GM23338 (cell line): ENCODE data around the gene TMEM165. TPM values are rescaled to one million over a fixed set of nuclear protein-coding genes. Genes with fewer than 3 reads are reported as not detected.

Experiments used
- ATAC-seq: fragments of 200-7000 bp; cut with Tn5 transposase; 3 replicates; pipeline ENCODE4 v1.9.1; 2020
- DNase-seq: peaks from one replicate; pipeline ENCODE4 v3.0.0-alpha.2; 2015; ENCODE audit warnings: low spot score
- H2AFZ ChIP-seq: fragments of 200-600 bp; sonication (generic); 2 replicates; pipeline ENCODE4 v1.8.0; 2016; ENCODE audit warnings: antibody characterized with exemption, mild to moderate bottlenecking, moderate library complexity
- H3F3A ChIP-seq: fragments of 200-600 bp; sonication (generic); replicated peaks from 2 replicates; pipeline ENCODE4 v1.8.0; 2017; ENCODE audit warnings: antibody characterized with exemption, mixed run types, low read depth
- H3K27ac ChIP-seq: fragments of 200-600 bp; sonication (generic); 2 replicates; pipeline ENCODE4 v1.6.1; 2016; ENCODE audit warnings: low read depth
- H3K27me3 ChIP-seq: fragments of 200-600 bp; sonication (generic); 2 replicates; pipeline ENCODE4 v1.8.0; 2016; ENCODE audit warnings: mild to moderate bottlenecking, mixed run types, moderate library complexity; ENCODE audit not compliant: insufficient read depth
- H3K36me3 ChIP-seq: fragments of 200-600 bp; sonication (generic); 2 replicates; pipeline ENCODE4 v1.8.0; 2016; ENCODE audit warnings: mild to moderate bottlenecking; ENCODE audit not compliant: insufficient read depth
- H3K4me1 ChIP-seq: fragments of 200-600 bp; sonication (generic); 2 replicates; pipeline ENCODE4 v1.8.0; 2016; ENCODE audit warnings: mild to moderate bottlenecking, moderate library complexity; ENCODE audit not compliant: insufficient read depth
- H3K4me2 ChIP-seq: fragments of 200-600 bp; sonication (generic); 2 replicates; pipeline ENCODE4 v1.7.1; 2017; ENCODE audit warnings: mixed run types
- H3K4me3 ChIP-seq: fragments of 200-600 bp; sonication (generic); 2 replicates; pipeline ENCODE4 v1.6.1; 2016; ENCODE audit warnings: mixed run types
- H3K79me2 ChIP-seq: fragments of 200-600 bp; sonication (generic); replicated peaks from 2 replicates; pipeline ENCODE4 v1.8.0; 2017; ENCODE audit warnings: mild to moderate bottlenecking; ENCODE audit not compliant: insufficient read depth
- H3K9me2 ChIP-seq: fragments of 200-600 bp; sonication (generic); 2 replicates; pipeline ENCODE4 v1.8.0; 2017; ENCODE audit not compliant: insufficient read depth
- H4K20me1 ChIP-seq: fragments of 200-600 bp; sonication (generic); replicated peaks from 2 replicates; pipeline ENCODE4 v1.8.0; 2017; ENCODE audit warnings: mild to moderate bottlenecking; ENCODE audit not compliant: insufficient read depth
- H3K27ac Mint-ChIP-seq: 2 replicates; pipeline ENCODE4 v1.8.0; 2020; ENCODE audit warnings: inconsistent platforms, mild to moderate bottlenecking, moderate library complexity, mixed read lengths
- H3K27me3 Mint-ChIP-seq: 3 replicates; pipeline ENCODE4 v1.8.0; 2022; ENCODE audit warnings: low read depth, mild to moderate bottlenecking, moderate library complexity, mixed read lengths, inconsistent platforms; ENCODE audit not compliant: insufficient read depth, poor library complexity
- H3K36me3 Mint-ChIP-seq: 3 replicates; pipeline ENCODE4 v1.8.0; 2021; ENCODE audit warnings: low read depth, mild to moderate bottlenecking, inconsistent platforms, moderate library complexity, mixed read lengths
- H3K4me1 Mint-ChIP-seq: 3 replicates; pipeline ENCODE4 v1.8.0; 2020; ENCODE audit warnings: mild to moderate bottlenecking, inconsistent platforms, mixed read lengths
- H3K4me3 Mint-ChIP-seq: 3 replicates; pipeline ENCODE4 v1.8.0; 2021; ENCODE audit warnings: moderate library complexity, mild to moderate bottlenecking, inconsistent platforms, mixed read lengths
- H3K9me3 Mint-ChIP-seq: 3 replicates; pipeline ENCODE4 v1.8.0; 2020; ENCODE audit warnings: moderate library complexity, mild to moderate bottlenecking, inconsistent platforms, mixed read lengths
- CREB1 ChIP-seq: fragments of 250-450 bp; sonication (Bioruptor Pico); IDR thresholded peaks from 2 replicates; pipeline ENCODE4 v1.5.0; 2020; ENCODE audit warnings: low read depth, mild to moderate bottlenecking, moderate library complexity
- EZH2 ChIP-seq: fragments of 200-600 bp; sonication (generic); IDR thresholded peaks from one replicate; pipeline ENCODE4 v1.8.0; 2017; ENCODE audit warnings: antibody characterized with exemption, mild to moderate bottlenecking, low read depth; ENCODE audit not compliant: unreplicated experiment
- EZH2phosphoT487 ChIP-seq: fragments of 200-600 bp; sonication (generic); IDR thresholded peaks from one replicate; pipeline ENCODE4 v1.8.1; 2018; ENCODE audit warnings: antibody characterized with exemption; ENCODE audit not compliant: unreplicated experiment
- JUNB ChIP-seq: IDR thresholded peaks from one replicate; pipeline ENCODE4 v1.6.1; 2016; ENCODE audit warnings: antibody characterized with exemption; ENCODE audit not compliant: unreplicated experiment
- NANOG ChIP-seq: IDR thresholded peaks from 2 replicates; pipeline ENCODE4 v1.6.1; 2016; ENCODE audit warnings: antibody characterized with exemption, borderline replicate concordance
- POLR2AphosphoS5 ChIP-seq: IDR thresholded peaks from 2 replicates; pipeline ENCODE4 v1.6.1; 2016; ENCODE audit warnings: antibody characterized with exemption, low read depth
- STAT1 ChIP-seq: IDR thresholded peaks from one replicate; pipeline ENCODE4 v1.6.1; 2016; ENCODE audit warnings: antibody characterized with exemption; ENCODE audit not compliant: unreplicated experiment
- ZNF114 ChIP-seq: fragments of 250-450 bp; sonication (Bioruptor Pico); IDR thresholded peaks from 2 replicates; pipeline ENCODE4 v1.5.0; 2020; ENCODE audit warnings: mild to moderate bottlenecking, moderate library complexity
- ZNF331 ChIP-seq: fragments of 250-450 bp; sonication (Bioruptor Pico); IDR thresholded peaks from 2 replicates; pipeline ENCODE4 v1.5.0; 2020; ENCODE audit warnings: low read depth, mild to moderate bottlenecking, moderate library complexity
- polyA plus RNA-seq: library from polyadenylated mRNA; unstranded; fragments of >200 nt; fragmentation: Nextera tagmentation; extraction: Ambion mirVana; gene quantifications from 2 replicates; pipeline ENCODE4 v1.2.1, GENCODE V29; 2016
- total RNA-seq: library from RNA; depleted of rRNA; stranded (reverse); fragments of >200 nt; shearing (Covaris generic); gene quantifications from 2 replicates; pipeline ENCODE4 v1.2.3, GENCODE V29; 2014
- TF ChIP-seq, protein P1 (sequence below), 2 experiments: fragments of 200-600 bp in 1 of 2; sonication (generic) in 1 of 2; conservative IDR thresholded peaks; 2 replicates each; pipeline versions ENCODE4 v1.5.1 to v1.6.1; 2016 to 2017; ENCODE audit warnings: antibody characterized with exemption in 2 of 2, low read depth in 2 of 2, mild to moderate bottlenecking in 2 of 2, moderate library complexity in 1 of 2
- TF ChIP-seq, protein P2 (sequence below): fragments of 250-450 bp; sonication (Bioruptor Pico); IDR thresholded peaks from 2 replicates; pipeline ENCODE4 v1.5.0; 2020; ENCODE audit warnings: mild to moderate bottlenecking, moderate library complexity
- TF ChIP-seq, protein P3 (sequence below): IDR thresholded peaks from one replicate; pipeline ENCODE4 v1.6.1; 2018; ENCODE audit warnings: antibody characterized with exemption; ENCODE audit not compliant: unreplicated experiment
- TF ChIP-seq, protein P4 (sequence below): IDR thresholded peaks from 2 replicates; pipeline ENCODE4 v1.6.1; 2016; ENCODE audit warnings: antibody characterized with exemption

TMEM165 gene
- total and polyA plus RNA-seq, 2 experiments from 2014 or later = 125 to 171 TPM

DNA sequence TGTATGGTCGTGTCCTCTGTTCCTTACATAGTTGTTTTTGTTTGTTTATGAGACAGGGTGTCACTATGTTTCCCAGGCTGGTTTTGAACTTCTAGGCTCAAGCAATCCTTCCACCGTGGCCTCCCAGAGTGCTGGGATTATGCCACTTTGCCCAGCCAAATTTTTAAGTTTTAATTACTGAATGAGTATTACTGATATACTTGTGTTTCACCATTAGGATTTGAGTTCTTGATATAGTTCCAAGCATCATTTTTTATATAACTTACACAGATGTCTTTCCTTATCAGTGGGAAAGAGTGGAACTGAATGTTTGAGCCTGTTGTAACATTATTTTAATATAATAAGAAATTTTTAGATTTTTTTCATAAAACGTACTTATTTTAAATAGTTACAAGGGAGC is 20.4 kb downstream of the TMEM165 start:
- TF ChIP-seq POLR2AphosphoS5 (no peak), EZH2 (no peak), JUNB (no peak), CREB1 (CRISPR knock-in tag) (no peak), STAT1 (no peak), EZH2phosphoT487 (no peak), ZNF331 (CRISPR knock-in tag) (no peak), NANOG (no peak), ZNF114 (CRISPR knock-in tag) (no peak)
- TF ChIP-seq, protein P1, sequence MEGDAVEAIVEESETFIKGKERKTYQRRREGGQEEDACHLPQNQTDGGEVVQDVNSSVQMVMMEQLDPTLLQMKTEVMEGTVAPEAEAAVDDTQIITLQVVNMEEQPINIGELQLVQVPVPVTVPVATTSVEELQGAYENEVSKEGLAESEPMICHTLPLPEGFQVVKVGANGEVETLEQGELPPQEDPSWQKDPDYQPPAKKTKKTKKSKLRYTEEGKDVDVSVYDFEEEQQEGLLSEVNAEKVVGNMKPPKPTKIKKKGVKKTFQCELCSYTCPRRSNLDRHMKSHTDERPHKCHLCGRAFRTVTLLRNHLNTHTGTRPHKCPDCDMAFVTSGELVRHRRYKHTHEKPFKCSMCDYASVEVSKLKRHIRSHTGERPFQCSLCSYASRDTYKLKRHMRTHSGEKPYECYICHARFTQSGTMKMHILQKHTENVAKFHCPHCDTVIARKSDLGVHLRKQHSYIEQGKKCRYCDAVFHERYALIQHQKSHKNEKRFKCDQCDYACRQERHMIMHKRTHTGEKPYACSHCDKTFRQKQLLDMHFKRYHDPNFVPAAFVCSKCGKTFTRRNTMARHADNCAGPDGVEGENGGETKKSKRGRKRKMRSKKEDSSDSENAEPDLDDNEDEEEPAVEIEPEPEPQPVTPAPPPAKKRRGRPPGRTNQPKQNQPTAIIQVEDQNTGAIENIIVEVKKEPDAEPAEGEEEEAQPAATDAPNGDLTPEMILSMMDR (conservative IDR thresholded peaks at IDR 0.05; ENCODE audit: low read depth in 2 of 2) = no peak
- TF ChIP-seq, protein P2, sequence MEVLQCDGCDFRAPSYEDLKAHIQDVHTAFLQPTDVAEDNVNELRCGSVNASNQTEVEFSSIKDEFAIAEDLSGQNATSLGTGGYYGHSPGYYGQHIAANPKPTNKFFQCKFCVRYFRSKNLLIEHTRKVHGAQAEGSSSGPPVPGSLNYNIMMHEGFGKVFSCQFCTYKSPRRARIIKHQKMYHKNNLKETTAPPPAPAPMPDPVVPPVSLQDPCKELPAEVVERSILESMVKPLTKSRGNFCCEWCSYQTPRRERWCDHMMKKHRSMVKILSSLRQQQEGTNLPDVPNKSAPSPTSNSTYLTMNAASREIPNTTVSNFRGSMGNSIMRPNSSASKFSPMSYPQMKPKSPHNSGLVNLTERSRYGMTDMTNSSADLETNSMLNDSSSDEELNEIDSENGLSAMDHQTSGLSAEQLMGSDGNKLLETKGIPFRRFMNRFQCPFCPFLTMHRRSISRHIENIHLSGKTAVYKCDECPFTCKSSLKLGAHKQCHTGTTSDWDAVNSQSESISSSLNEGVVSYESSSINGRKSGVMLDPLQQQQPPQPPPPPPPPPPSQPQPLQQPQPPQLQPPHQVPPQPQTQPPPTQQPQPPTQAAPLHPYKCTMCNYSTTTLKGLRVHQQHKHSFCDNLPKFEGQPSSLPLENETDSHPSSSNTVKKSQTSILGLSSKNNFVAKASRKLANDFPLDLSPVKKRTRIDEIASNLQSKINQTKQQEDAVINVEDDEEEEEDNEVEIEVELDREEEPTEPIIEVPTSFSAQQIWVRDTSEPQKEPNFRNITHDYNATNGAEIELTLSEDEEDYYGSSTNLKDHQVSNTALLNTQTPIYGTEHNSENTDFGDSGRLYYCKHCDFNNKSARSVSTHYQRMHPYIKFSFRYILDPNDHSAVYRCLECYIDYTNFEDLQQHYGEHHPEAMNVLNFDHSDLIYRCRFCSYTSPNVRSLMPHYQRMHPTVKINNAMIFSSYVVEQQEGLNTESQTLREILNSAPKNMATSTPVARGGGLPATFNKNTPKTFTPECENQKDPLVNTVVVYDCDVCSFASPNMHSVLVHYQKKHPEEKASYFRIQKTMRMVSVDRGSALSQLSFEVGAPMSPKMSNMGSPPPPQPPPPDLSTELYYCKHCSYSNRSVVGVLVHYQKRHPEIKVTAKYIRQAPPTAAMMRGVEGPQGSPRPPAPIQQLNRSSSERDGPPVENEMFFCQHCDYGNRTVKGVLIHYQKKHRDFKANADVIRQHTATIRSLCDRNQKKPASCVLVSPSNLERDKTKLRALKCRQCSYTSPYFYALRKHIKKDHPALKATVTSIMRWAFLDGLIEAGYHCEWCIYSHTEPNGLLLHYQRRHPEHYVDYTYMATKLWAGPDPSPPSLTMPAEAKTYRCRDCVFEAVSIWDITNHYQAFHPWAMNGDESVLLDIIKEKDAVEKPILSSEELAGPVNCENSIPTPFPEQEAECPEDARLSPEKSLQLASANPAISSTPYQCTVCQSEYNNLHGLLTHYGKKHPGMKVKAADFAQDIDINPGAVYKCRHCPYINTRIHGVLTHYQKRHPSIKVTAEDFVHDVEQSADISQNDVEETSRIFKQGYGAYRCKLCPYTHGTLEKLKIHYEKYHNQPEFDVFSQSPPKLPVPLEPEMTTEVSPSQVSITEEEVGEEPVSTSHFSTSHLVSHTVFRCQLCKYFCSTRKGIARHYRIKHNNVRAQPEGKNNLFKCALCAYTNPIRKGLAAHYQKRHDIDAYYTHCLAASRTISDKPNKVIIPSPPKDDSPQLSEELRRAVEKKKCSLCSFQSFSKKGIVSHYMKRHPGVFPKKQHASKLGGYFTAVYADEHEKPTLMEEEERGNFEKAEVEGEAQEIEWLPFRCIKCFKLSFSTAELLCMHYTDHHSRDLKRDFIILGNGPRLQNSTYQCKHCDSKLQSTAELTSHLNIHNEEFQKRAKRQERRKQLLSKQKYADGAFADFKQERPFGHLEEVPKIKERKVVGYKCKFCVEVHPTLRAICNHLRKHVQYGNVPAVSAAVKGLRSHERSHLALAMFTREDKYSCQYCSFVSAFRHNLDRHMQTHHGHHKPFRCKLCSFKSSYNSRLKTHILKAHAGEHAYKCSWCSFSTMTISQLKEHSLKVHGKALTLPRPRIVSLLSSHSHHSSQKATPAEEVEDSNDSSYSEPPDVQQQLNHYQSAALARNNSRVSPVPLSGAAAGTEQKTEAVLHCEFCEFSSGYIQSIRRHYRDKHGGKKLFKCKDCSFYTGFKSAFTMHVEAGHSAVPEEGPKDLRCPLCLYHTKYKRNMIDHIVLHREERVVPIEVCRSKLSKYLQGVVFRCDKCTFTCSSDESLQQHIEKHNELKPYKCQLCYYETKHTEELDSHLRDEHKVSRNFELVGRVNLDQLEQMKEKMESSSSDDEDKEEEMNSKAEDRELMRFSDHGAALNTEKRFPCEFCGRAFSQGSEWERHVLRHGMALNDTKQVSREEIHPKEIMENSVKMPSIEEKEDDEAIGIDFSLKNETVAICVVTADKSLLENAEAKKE = no peak
- TF ChIP-seq, protein P3, sequence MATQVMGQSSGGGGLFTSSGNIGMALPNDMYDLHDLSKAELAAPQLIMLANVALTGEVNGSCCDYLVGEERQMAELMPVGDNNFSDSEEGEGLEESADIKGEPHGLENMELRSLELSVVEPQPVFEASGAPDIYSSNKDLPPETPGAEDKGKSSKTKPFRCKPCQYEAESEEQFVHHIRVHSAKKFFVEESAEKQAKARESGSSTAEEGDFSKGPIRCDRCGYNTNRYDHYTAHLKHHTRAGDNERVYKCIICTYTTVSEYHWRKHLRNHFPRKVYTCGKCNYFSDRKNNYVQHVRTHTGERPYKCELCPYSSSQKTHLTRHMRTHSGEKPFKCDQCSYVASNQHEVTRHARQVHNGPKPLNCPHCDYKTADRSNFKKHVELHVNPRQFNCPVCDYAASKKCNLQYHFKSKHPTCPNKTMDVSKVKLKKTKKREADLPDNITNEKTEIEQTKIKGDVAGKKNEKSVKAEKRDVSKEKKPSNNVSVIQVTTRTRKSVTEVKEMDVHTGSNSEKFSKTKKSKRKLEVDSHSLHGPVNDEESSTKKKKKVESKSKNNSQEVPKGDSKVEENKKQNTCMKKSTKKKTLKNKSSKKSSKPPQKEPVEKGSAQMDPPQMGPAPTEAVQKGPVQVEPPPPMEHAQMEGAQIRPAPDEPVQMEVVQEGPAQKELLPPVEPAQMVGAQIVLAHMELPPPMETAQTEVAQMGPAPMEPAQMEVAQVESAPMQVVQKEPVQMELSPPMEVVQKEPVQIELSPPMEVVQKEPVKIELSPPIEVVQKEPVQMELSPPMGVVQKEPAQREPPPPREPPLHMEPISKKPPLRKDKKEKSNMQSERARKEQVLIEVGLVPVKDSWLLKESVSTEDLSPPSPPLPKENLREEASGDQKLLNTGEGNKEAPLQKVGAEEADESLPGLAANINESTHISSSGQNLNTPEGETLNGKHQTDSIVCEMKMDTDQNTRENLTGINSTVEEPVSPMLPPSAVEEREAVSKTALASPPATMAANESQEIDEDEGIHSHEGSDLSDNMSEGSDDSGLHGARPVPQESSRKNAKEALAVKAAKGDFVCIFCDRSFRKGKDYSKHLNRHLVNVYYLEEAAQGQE = no peak
- TF ChIP-seq, protein P4, sequence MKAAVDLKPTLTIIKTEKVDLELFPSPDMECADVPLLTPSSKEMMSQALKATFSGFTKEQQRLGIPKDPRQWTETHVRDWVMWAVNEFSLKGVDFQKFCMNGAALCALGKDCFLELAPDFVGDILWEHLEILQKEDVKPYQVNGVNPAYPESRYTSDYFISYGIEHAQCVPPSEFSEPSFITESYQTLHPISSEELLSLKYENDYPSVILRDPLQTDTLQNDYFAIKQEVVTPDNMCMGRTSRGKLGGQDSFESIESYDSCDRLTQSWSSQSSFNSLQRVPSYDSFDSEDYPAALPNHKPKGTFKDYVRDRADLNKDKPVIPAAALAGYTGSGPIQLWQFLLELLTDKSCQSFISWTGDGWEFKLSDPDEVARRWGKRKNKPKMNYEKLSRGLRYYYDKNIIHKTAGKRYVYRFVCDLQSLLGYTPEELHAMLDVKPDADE = no peak
- Histone ChIP-seq H4K20me1 (peaks cover 33% of the 10 kb centered on the region), H3K27me3 (no peaks in the 10 kb centered on the region), H3K4me3 (no peak overlapping the region), H3K36me3 (peaks cover 28% of the 10 kb centered on the region), H2AFZ (no peak overlapping the region), H3K4me2 (no peak overlapping the region), H3K27ac (no peak overlapping the region), H3K4me1 (no peaks in the 10 kb centered on the region), H3K79me2 (peaks cover 78% of the 10 kb centered on the region), H3F3A (no peaks in the 10 kb centered on the region), H3K9me2 (no peaks in the 10 kb centered on the region)
- Mint-ChIP-seq H3K9me3 (no peaks in the 10 kb centered on the region), H3K4me1 (peaks cover 3% of the 10 kb centered on the region; the same call in 1 of the 3 replicates), H3K36me3 (peaks cover 57% of the 10 kb centered on the region), H3K4me3 (no peak overlapping the region), H3K27me3 (no peaks in the 10 kb centered on the region), H3K27ac (no peak overlapping the region)
- ATAC-seq (no peak), DNase-seq (no peak)
